Calu3 (cell line): ENCODE data around the gene RIOK2. TPM values are rescaled to one million over a fixed set of nuclear protein-coding genes. Genes with fewer than 3 reads are reported as not detected.

ENCODE experiments used
- BruUV-seq: library from RNA; stranded (reverse); fragments of 400-500 nt; replicated peaks from 2 replicates; lab custom pipeline; 2021; lab: Mats Ljungman, UMichigan
- CTCF ChIA-PET: fragments of 300-600 bp; sonication (Branson Sonifier 250); formaldehyde crosslinking; loops from one replicate; lab custom pipeline; 2022; ENCODE audit warnings: antibody characterized with exemption; lab: Charles Lee
- DNase-seq: peaks from one replicate; pipeline ENCODE4 v3.0.0; 2022
- H3K27ac Mint-ChIP-seq: one replicate; pipeline ENCODE4 v1.8.0; 2022; ENCODE audit warnings: mixed read lengths; ENCODE audit not compliant: unreplicated experiment
- H3K27me3 Mint-ChIP-seq: one replicate; pipeline ENCODE4 v1.8.0; 2022; ENCODE audit warnings: mixed read lengths; ENCODE audit not compliant: unreplicated experiment
- H3K36me3 Mint-ChIP-seq: one replicate; pipeline ENCODE4 v1.8.0; 2022; ENCODE audit warnings: mild to moderate bottlenecking, moderate library complexity, mixed read lengths; ENCODE audit not compliant: insufficient read depth, unreplicated experiment
- H3K4me1 Mint-ChIP-seq: one replicate; pipeline ENCODE4 v1.8.0; 2022; ENCODE audit warnings: mild to moderate bottlenecking, low read depth, mixed read lengths; ENCODE audit not compliant: unreplicated experiment
- H3K4me3 Mint-ChIP-seq: one replicate; pipeline ENCODE4 v1.8.0; 2022; ENCODE audit warnings: mild to moderate bottlenecking, low read depth, moderate library complexity, mixed read lengths; ENCODE audit not compliant: unreplicated experiment
- H3K9me3 Mint-ChIP-seq: one replicate; pipeline ENCODE4 v1.8.0; 2022; ENCODE audit warnings: low read depth, mixed read lengths; ENCODE audit not compliant: unreplicated experiment
- CTCF ChIP-seq: fragments of 200-600 bp; IDR thresholded peaks from one replicate; pipeline ENCODE4 v1.8.0; 2022; ENCODE audit warnings: antibody characterized with exemption; ENCODE audit not compliant: unreplicated experiment
- intact Hi-C: fragments of 100-400 bp; cut with micrococcal nuclease; formaldehyde crosslinking; loops from one replicate; pipeline ENCODE4 v1.10.0; 2022; ENCODE audit not compliant: unreplicated experiment
- total RNA-seq: library from RNA; stranded (reverse); gene quantifications from 2 replicates; pipeline ENCODE4 v1.2.3, GENCODE V29; 2022

The RIOK2 gene
- total RNA-seq, 1 experiment from 2014 or later: 28.6 TPM

- CTCF ChIA-PET: interaction anchor here (1.6 kb wide), 1 partner anchor 294 kb away, joined by 6 read pairs; no protein-coding TSS in a partner anchor
- no TSS peak for BruUV-seq
- H3K36me3 Mint-ChIP-seq: peaks cover 28% of the 10 kb centered on the region
Observed at GRCh38 chr5:97163360-97163764, 19.7 kb downstream of the RIOK2 start.

GRCh38 chr5:97162045-97162444, 21.0 kb downstream of the RIOK2 start:
- Mint-ChIP-seq H3K27ac (no peak overlapping the region), H3K27me3 (no peaks in the 10 kb centered on the region), H3K9me3 (peaks cover 6% of the 10 kb centered on the region), H3K4me1 (peaks cover 21% of the 10 kb centered on the region), H3K36me3 (peaks cover 19% of the 10 kb centered on the region), H3K4me3 (no peak overlapping the region)
- no TSS peak for BruUV-seq
- peak; percentile 74 for DNase-seq
- intact Hi-C loops: loop anchor here (1.0 to 5.0 kb wide), 7 partner anchors 115 to 547 kb away; partner anchors contain the start of gene LNPEP
- CTCF ChIA-PET: interaction anchor here (0.7 to 1.6 kb wide), 3 partner anchors 165 to 293 kb away, joined by 3 to 6 read pairs (median 6); no protein-coding TSS in a partner anchor
- peak; percentile 92 for TF ChIP-seq CTCF

More at GRCh38 chr5:97163360-97163764, 19.7 kb downstream of the RIOK2 start:
- intact Hi-C loops: loop anchor here (1.0 to 5.0 kb wide), 7 partner anchors 116 to 549 kb away; partner anchors contain the start of gene LNPEP
- no peaks in the 10 kb centered on the region for H3K27me3 Mint-ChIP-seq
- peaks cover 2% of the 10 kb centered on the region for H3K9me3 Mint-ChIP-seq
- no peak overlapping the region for H3K4me3 Mint-ChIP-seq
- H3K27ac Mint-ChIP-seq: no peak overlapping the region
- peaks cover 21% of the 10 kb centered on the region for H3K4me1 Mint-ChIP-seq
- no peak for TF ChIP-seq CTCF
- no peak for DNase-seq

- BruUV-seq: no TSS peak
- Mint-ChIP-seq H3K27me3 (no peaks in the 10 kb centered on the region), H3K9me3 (peaks cover 6% of the 10 kb centered on the region), H3K4me1 (no peaks in the 10 kb centered on the region), H3K4me3 (no peak overlapping the region), H3K36me3 (peaks cover 8% of the 10 kb centered on the region), H3K27ac (no peak overlapping the region)
- TF ChIP-seq CTCF: no peak
- DNase-seq: no peak
- CTCF ChIA-PET: no interaction called here
- intact Hi-C loops: no loop called here
Observed at GRCh38 chr5:97157689-97158088, 25.4 kb downstream of the RIOK2 start.

- BruUV-seq: no TSS peak
- intact Hi-C loops: no loop called here
- TF ChIP-seq CTCF: no peak
- no peaks in the 10 kb centered on the region for H3K9me3 Mint-ChIP-seq
- no peak overlapping the region for H3K27ac Mint-ChIP-seq
- H3K27me3 Mint-ChIP-seq: no peaks in the 10 kb centered on the region
- H3K4me1 Mint-ChIP-seq: no peaks in the 10 kb centered on the region
- no peak overlapping the region for H3K4me3 Mint-ChIP-seq
- CTCF ChIA-PET: no interaction called here
- DNase-seq: no peak
- H3K36me3 Mint-ChIP-seq: no peaks in the 10 kb centered on the region
Observed at GRCh38 chr5:97151370-97151769, 31.7 kb downstream of the RIOK2 start.
